Heart left ventricle (tissue), 13 donors: ENCODE measurements around the gene MCM7.

Experiments
- CTCF ChIP-seq, 12 donors: fragments of 200-600 bp; sonication (generic) in 4 of 12; IDR thresholded peaks; one replicate each; pipeline versions ENCODE4 v1.5.0 to v1.8.0; 2018 to 2022; ENCODE audit warnings: antibody characterized with exemption in 12 of 12, mild to moderate bottlenecking in 5 of 12
- POLR2A ChIP-seq, 2 donors: fragments of 450-650 bp; IDR thresholded peaks; one replicate each; pipeline ENCODE4 v1.6.1; 2017; ENCODE audit warnings: antibody characterized with exemption in 2 of 2, mild to moderate bottlenecking in 2 of 2, moderate library complexity in 2 of 2
- donor health status: ischemic (EF 13 %, LVEDD 7.1; RV severe dilation, severe dysfunction).
- donor health status: DM: no; HTN: yes; CAD: no.
- donor health status: DM: no; HTN: no; CAD: no.
- donor health status: ischemic (EF 25% LVEDD 6.9; RV normal size, moderate dysfunction).
- donor health status: ischemic (EF 25% LVEDD 5.7; RV mildly dilated, moderate dysfunction).
- donor health status: ischemic (EF 35%, LVEDD 5.7; RV mildly dilated, moderate dysfunction).
- donor health status: nonischemic (EF 11% LVEDD 7.7; RV severe dilation, severe dysfunction).
- donor health status: DM: yes; HTN: yes; CAD: no.
- donor health status: PGD.
- donor health status: ischemic (EF 29% LVEDD 5.4; RV normal size, mild dysfunction).
- donor health status: nonischemic (EF 23%, LVEDD 6.1; RV moderate dilation, normal function).

DNA sequence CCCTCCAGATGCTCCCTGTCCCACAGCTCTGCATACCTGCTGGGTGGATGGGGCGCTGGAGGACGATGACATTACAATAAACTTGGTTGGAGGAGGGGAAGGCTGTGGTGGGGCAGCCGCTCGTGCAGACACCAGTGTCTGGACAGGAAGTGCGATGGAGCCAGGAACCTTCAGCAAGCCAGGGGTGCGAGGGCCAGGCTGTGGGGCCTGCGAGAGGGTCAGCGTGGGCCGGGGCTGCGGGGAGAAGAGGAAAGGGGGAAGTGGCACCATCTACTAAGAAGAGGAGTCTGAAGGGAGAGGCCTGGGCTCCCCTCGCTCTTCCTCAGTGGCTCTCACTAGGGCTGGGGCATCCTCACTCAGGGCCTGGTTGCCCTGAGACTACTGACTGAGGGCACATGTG, 6.7 kb upstream of the MCM7 start:
- TF ChIP-seq CTCF (IDR thresholded peaks at IDR 0.05) (no peak), POLR2A (IDR thresholded peaks at IDR 0.05) (no peak)
